HepG2 (cell line): Measurements from ENCODE around the gene CDCA5. TPM values are rescaled to one million over a fixed set of nuclear protein-coding genes. Genes with fewer than 3 reads are reported as not detected.

Experiments used
- ARHGAP35 ChIP-seq: sonication (generic); formaldehyde crosslinking; IDR thresholded peaks from 2 replicates; pipeline ENCODE4 v1.9.0; 2022; ENCODE audit warnings: mild to moderate bottlenecking, inconsistent platforms, moderate library complexity, missing genetic modification reagents, borderline replicate concordance
- BORCS8-MEF2B ChIP-seq: sonication (generic); formaldehyde crosslinking; IDR thresholded peaks from 2 replicates; pipeline ENCODE4 v1.8.0; 2022; ENCODE audit warnings: mild to moderate bottlenecking, missing genetic modification reagents
- CEBPB ChIP-seq: IDR thresholded peaks from 2 replicates; pipeline ENCODE4 v1.6.1; 2011; ENCODE audit warnings: low read depth, low read length, improper control_type of control experiment, borderline replicate concordance
- EZH2 ChIP-seq: conservative IDR thresholded peaks from 2 replicates; pipeline ENCODE4 v1.6.1; 2012; ENCODE audit warnings: mild to moderate bottlenecking, low read depth, low read length, moderate library complexity
- GABPA ChIP-seq, 2 experiments: IDR thresholded peaks; 2 replicates each; pipeline ENCODE4 v1.6.1; 2011 to 2016; ENCODE audit warnings: low read depth in 2 of 2, low read length in 1 of 2, missing biosample characterization in 1 of 2, missing genetic modification characterization in 1 of 2
- PHF5A ChIP-seq: IDR thresholded peaks from one replicate; pipeline ENCODE4 v1.6.1; 2018; ENCODE audit warnings: low read depth, missing genetic modification reagents; ENCODE audit not compliant: unreplicated experiment
- RFX1 ChIP-seq: fragments of 450-650 bp; IDR thresholded peaks from 2 replicates; pipeline ENCODE4 v1.6.1; 2017
- SMAD3 ChIP-seq: sonication (generic); formaldehyde crosslinking; IDR thresholded peaks from 2 replicates; pipeline ENCODE4 v1.4.0; 2020; ENCODE audit warnings: missing genetic modification reagents
- SMAD9 ChIP-seq: sonication (generic); formaldehyde crosslinking; IDR thresholded peaks from 2 replicates; pipeline ENCODE4 v1.5.1; 2020; ENCODE audit warnings: mild to moderate bottlenecking, missing genetic modification reagents
- TCF7L2 ChIP-seq: IDR thresholded peaks from 2 replicates; pipeline ENCODE4 v1.6.1; 2011; ENCODE audit warnings: mild to moderate bottlenecking, low read depth, low read length, moderate library complexity
- ZBTB10 ChIP-seq: sonication (generic); formaldehyde crosslinking; IDR thresholded peaks from 2 replicates; pipeline ENCODE4 v1.4.0; 2020; ENCODE audit warnings: missing genetic modification reagents, borderline replicate concordance
- ZBTB38 ChIP-seq: sonication (generic); formaldehyde crosslinking; IDR thresholded peaks from 2 replicates; pipeline ENCODE4 v1.5.1; 2020; ENCODE audit warnings: mild to moderate bottlenecking, missing genetic modification reagents
- ZFP41 ChIP-seq: sonication (generic); formaldehyde crosslinking; IDR thresholded peaks from 2 replicates; pipeline ENCODE4 v1.4.0; 2020; ENCODE audit warnings: mild to moderate bottlenecking, missing genetic modification reagents, borderline replicate concordance
- ZNF138 ChIP-seq: sonication (generic); formaldehyde crosslinking; IDR thresholded peaks from 2 replicates; pipeline ENCODE4 v1.5.0; 2020; ENCODE audit warnings: mild to moderate bottlenecking, low read depth, missing genetic modification reagents
- ZNF142 ChIP-seq: sonication (generic); formaldehyde crosslinking; IDR thresholded peaks from 2 replicates; pipeline ENCODE4 v1.4.0; 2020; ENCODE audit warnings: missing genetic modification reagents
- ZNF251 ChIP-seq: sonication (generic); formaldehyde crosslinking; IDR thresholded peaks from 2 replicates; pipeline ENCODE4 v1.9.0; 2021; ENCODE audit warnings: mild to moderate bottlenecking, missing genetic modification reagents
- ZNF614 ChIP-seq: IDR thresholded peaks from 2 replicates; pipeline ENCODE4 v1.6.1; 2018; ENCODE audit warnings: missing biosample characterization, missing genetic modification reagents, inconsistent platforms, borderline replicate concordance
- ZNF639 ChIP-seq: conservative IDR thresholded peaks from 2 replicates; pipeline ENCODE4 v1.6.1; 2018; ENCODE audit warnings: missing genetic modification reagents
- ZNF678 ChIP-seq: sonication (generic); formaldehyde crosslinking; IDR thresholded peaks from 2 replicates; pipeline ENCODE4 v1.4.0; 2020; ENCODE audit warnings: mild to moderate bottlenecking, missing genetic modification reagents
- polyA plus RNA-seq, 8 experiments: library from polyadenylated mRNA; depleted of rRNA in 3 of 8; stranded (reverse) in 7 of 8; unstranded in 1 of 8; fragments of >200 nt; fragmentation: Illumina TruSeq in 4 of 8; extraction: Trizol in 4 of 8; gene quantifications; 2 replicates each; pipeline versions ENCODE4 v1.2.1 to v1.2.3, GENCODE V29; 2011 to 2016; ENCODE audit warnings: low read depth in 4 of 8, missing spikeins in 1 of 8, mixed read lengths in 1 of 8; ENCODE audit not compliant: insufficient read depth in 1 of 8
- total RNA-seq, 5 experiments: library from RNA; depleted of rRNA; stranded (reverse); fragments of >200 nt; fragmentation: Illumina TruSeq; extraction: Trizol; gene quantifications; 2 replicates each; pipeline ENCODE4 v1.2.3, GENCODE V29; 2016; ENCODE audit warnings: low read depth in 1 of 5

The CDCA5 gene
- total and polyA plus RNA-seq, 2 of the 13 experiments (the other 11 are each of a cell fraction or from before 2014, with no cell fraction given), result 13.5 to 50.6 TPM

- 0 out of 2 replicates have a peak, but pooled peaks have one; percentile 18 for TF ChIP-seq ZNF142 (CRISPR knock-in tag)
- no peak for TF ChIP-seq EZH2
- TF ChIP-seq ZBTB38 (CRISPR knock-in tag), result no peak; the same call in none of the 2 replicates
- peak; percentile 49; the same call in 1 of the 2 replicates for TF ChIP-seq SMAD3 (CRISPR knock-in tag)
- no peak for TF ChIP-seq ZBTB10
- peak; percentile 88 for TF ChIP-seq RFX1
- no peak for TF ChIP-seq ZNF614 (CRISPR knock-in tag)
- TF ChIP-seq SMAD9, result no peak
- 0 out of 2 replicates have a peak, but pooled peaks have one; percentile 81 for TF ChIP-seq ZNF138 (CRISPR knock-in tag)
- TF ChIP-seq ZFP41 (CRISPR knock-in tag), result no peak
- TF ChIP-seq PHF5A (CRISPR knock-in tag), result peak; percentile 49
- peak; percentile 96 for TF ChIP-seq CEBPB
- TF ChIP-seq ZNF639 (CRISPR knock-in tag), result no peak
- TF ChIP-seq ZNF251 (CRISPR knock-in tag), result peak; percentile 86; the same call in 1 of the 2 replicates
- peak; percentile 41; the same call in 1 of the 2 replicates for TF ChIP-seq ZNF678 (CRISPR knock-in tag)
- no peak for TF ChIP-seq ARHGAP35 (CRISPR knock-in tag)
- TF ChIP-seq TCF7L2, result no peak
- TF ChIP-seq BORCS8-MEF2B (CRISPR knock-in tag), result peak; percentile 56; the same call in 1 of the 2 replicates
- TF ChIP-seq GABPA (IDR thresholded peaks at IDR 0.05; ENCODE audit: low read depth, low read length), result no peak
- peak; percentile 98 for TF ChIP-seq GABPA (CRISPR knock-in tag; IDR thresholded peaks at IDR 0.05; ENCODE audit: low read depth)
Observed at GRCh38 chr11:65117206-65118096, 33.6 kb upstream of the CDCA5 start, which contains the start of gene ZNHIT2 (continued).
